Prostate gland (tissue), 2 donors: ENCODE measurements around the gene HCN3.

Experiments used
- POLR2A ChIP-seq: fragments of 450-650 bp; IDR thresholded peaks from one replicate; pipeline ENCODE4 v1.6.1; 2016; ENCODE audit warnings: antibody characterized with exemption, mild to moderate bottlenecking
- TF ChIP-seq, protein P1 (sequence below), 4 experiments: fragments of 200-600 bp in 2 of 4; fragments of 450-650 bp in 2 of 4; sonication (generic) in 2 of 4; IDR thresholded peaks; 1 replicate in 3 of 4; 2 replicates in 1 of 4; pipeline ENCODE4 v1.5.1; 2016 to 2019; ENCODE audit warnings: antibody characterized with exemption in 4 of 4, mild to moderate bottlenecking in 2 of 4, moderate library complexity in 2 of 4

DNA sequence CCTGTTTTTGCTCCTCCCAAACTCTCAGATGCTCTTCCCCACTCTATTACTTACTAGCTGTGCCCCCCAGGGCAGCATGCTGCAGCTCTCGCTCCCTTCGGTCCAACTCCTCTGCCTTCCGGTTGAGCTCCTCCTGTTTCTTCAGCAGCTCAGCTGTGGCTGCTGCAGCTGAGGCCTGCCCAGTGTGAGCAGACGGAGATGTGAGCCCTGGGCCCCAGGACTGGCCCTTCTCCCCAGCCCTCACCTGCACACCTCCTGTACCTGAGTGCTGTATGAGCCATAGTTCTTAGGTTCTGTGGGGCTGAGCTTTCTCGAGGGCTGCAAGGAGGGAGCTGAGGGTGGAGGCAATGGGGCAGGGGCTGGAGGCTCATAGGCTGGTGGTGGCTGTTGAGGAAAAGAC is 17.0 kb upstream of the HCN3 start:
- TF ChIP-seq, protein P1, sequence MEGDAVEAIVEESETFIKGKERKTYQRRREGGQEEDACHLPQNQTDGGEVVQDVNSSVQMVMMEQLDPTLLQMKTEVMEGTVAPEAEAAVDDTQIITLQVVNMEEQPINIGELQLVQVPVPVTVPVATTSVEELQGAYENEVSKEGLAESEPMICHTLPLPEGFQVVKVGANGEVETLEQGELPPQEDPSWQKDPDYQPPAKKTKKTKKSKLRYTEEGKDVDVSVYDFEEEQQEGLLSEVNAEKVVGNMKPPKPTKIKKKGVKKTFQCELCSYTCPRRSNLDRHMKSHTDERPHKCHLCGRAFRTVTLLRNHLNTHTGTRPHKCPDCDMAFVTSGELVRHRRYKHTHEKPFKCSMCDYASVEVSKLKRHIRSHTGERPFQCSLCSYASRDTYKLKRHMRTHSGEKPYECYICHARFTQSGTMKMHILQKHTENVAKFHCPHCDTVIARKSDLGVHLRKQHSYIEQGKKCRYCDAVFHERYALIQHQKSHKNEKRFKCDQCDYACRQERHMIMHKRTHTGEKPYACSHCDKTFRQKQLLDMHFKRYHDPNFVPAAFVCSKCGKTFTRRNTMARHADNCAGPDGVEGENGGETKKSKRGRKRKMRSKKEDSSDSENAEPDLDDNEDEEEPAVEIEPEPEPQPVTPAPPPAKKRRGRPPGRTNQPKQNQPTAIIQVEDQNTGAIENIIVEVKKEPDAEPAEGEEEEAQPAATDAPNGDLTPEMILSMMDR (IDR thresholded peaks at IDR 0.05) = no peak
- no peak for TF ChIP-seq POLR2A
